ENCODE data around the gene MRPL22.
"Not testable (repeated sequence)": the region's sequence is repeated elsewhere in the genome, so short reads cannot be mapped to it uniquely, and the experiment has no call there.

MRPL22 gene

GRCh38 chr5:154899151-154899816 lies 41.6 kb upstream of the MRPL22 start:
- DNase-seq (ENCODE audit: low read depth): peak; percentile 20
- TF ChIP-seq, protein P1, sequence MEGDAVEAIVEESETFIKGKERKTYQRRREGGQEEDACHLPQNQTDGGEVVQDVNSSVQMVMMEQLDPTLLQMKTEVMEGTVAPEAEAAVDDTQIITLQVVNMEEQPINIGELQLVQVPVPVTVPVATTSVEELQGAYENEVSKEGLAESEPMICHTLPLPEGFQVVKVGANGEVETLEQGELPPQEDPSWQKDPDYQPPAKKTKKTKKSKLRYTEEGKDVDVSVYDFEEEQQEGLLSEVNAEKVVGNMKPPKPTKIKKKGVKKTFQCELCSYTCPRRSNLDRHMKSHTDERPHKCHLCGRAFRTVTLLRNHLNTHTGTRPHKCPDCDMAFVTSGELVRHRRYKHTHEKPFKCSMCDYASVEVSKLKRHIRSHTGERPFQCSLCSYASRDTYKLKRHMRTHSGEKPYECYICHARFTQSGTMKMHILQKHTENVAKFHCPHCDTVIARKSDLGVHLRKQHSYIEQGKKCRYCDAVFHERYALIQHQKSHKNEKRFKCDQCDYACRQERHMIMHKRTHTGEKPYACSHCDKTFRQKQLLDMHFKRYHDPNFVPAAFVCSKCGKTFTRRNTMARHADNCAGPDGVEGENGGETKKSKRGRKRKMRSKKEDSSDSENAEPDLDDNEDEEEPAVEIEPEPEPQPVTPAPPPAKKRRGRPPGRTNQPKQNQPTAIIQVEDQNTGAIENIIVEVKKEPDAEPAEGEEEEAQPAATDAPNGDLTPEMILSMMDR (conservative IDR thresholded peaks at IDR 0.05; ENCODE audit: control insufficient read depth, insufficient read depth, low read depth, low read length): no peak
- no peak overlapping the region for H3K4me3 ChIP-seq (ENCODE audit: control insufficient read depth, low read depth, low read length)

GRCh38 chr5:154900066-154900465 lies 40.8 kb upstream of the MRPL22 start:
- TF ChIP-seq, protein P1 (conservative IDR thresholded peaks at IDR 0.05; ENCODE audit: control insufficient read depth, insufficient read depth, low read depth, low read length): no peak
- no peak for DNase-seq (ENCODE audit: low read depth)
- no peak overlapping the region for H3K4me3 ChIP-seq (ENCODE audit: control insufficient read depth, low read depth, low read length)

DNA sequence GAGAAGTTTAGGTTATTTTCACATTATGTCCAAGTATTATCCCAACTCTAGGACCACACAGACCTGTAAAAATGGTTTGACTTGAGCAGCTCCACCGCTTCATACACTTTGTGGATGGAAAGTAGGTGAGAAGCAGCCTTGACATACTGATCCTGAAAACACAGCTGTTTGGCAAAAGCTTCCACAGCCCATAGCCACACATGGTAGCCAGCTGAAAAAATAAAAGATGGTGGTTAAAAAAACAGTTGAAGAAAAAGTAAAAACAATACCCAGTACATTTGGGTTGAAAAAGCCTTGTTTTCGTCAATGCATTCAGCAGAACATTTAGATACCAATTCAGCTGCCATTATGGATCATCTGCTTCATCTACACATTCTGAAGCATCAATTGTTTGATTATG lies 39.6 kb upstream of the MRPL22 start:
- TF ChIP-seq, protein P1 (conservative IDR thresholded peaks at IDR 0.05; ENCODE audit: control insufficient read depth, insufficient read depth, low read depth, low read length): no peak
- no peak overlapping the region for H3K4me3 ChIP-seq (ENCODE audit: control insufficient read depth, low read depth, low read length)
- peak; percentile 69 for DNase-seq (ENCODE audit: low read depth)

DNA sequence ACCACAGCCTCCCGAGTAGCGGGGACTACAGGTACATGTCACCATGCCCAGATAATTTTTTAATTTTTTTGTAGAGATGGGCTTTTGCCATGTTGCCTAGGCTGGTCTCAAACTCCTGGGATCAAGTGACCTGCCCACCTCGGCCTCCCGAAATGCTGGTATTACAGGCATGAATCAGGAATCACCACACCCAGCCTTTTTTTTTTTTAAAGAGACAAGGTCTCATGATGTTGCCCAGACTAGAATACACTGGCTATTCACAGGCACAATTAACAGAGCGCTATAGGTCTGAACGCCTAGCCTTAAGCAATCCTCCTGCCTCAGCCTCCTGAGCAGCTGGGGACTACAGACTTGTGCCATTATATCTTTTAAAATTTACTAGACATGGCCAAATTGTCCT lies 39.0 kb upstream of the MRPL22 start:
- no peak overlapping the region for H3K4me3 ChIP-seq (ENCODE audit: control insufficient read depth, low read depth, low read length)
- TF ChIP-seq, protein P1 (conservative IDR thresholded peaks at IDR 0.05; ENCODE audit: control insufficient read depth, insufficient read depth, low read depth, low read length): no peak

DNA sequence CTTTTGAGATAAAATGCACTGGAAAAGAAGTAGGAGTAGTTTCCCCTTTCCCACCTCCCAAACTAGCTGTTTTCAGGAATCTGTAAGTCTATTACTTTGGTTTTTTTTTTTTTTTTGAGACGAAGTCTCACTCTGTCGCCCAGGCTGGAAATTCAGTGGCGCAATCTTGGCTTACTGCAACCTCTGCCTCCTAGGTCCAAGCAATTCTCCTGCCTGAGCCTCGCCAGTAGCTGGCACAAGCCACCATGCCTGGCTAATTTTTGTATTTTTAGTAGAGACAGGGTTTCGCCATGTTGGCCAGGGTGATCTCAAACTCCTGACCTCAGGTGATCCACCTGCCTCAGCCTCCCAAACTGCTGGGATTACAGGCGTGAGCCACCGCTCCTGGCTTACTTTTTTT lies 35.3 kb upstream of the MRPL22 start:
- H3K4me3 ChIP-seq (ENCODE audit: control insufficient read depth, low read depth, low read length); DNase-seq (ENCODE audit: low read depth): not testable (repeated sequence)

More for the DNA sequence above, 39.0 kb upstream of the MRPL22 start:
- DNase-seq (ENCODE audit: low read depth): no peak

- no peak overlapping the region for H3K4me3 ChIP-seq (ENCODE audit: control insufficient read depth, low read depth, low read length)
- TF ChIP-seq, protein P1 (conservative IDR thresholded peaks at IDR 0.05; ENCODE audit: control insufficient read depth, insufficient read depth, low read depth, low read length): no peak
- no peak for DNase-seq (ENCODE audit: low read depth)
Measured at GRCh38 chr5:154916874-154917273, 24.0 kb upstream of the MRPL22 start.

- DNase-seq (ENCODE audit: low read depth): no peak
- TF ChIP-seq, protein P1 (conservative IDR thresholded peaks at IDR 0.05; ENCODE audit: control insufficient read depth, insufficient read depth, low read depth, low read length): no peak
- H3K4me3 ChIP-seq (ENCODE audit: control insufficient read depth, low read depth, low read length): no peak overlapping the region
Measured at GRCh38 chr5:154917757-154918156, 23.1 kb upstream of the MRPL22 start.
